HG03097 (cell line): ENCODE results near the gene OR12D2.
"Not testable (repeated sequence)": the region's sequence is repeated elsewhere in the genome, so short reads cannot be mapped to it uniquely, and the experiment has no call there.

Source experiments
- ATAC-seq: cut with Tn5 transposase; IDR thresholded peaks from one replicate; pipeline ENCODE4 v1.9.1; 2021; ENCODE audit not compliant: unreplicated experiment, low FRiP score

Gene OR12D2, protein sequence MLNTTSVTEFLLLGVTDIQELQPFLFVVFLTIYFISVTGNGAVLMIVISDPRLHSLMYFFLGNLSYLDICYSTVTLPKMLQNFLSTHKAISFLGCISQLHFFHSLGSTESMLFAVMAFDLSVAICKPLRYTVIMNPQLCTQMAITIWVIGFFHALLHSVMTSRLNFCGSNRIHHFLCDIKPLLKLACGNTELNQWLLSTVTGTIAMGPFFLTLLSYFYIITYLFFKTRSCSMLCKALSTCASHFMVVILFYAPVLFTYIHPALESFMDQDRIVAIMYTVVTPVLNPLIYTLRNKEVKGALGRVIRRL

DNA sequence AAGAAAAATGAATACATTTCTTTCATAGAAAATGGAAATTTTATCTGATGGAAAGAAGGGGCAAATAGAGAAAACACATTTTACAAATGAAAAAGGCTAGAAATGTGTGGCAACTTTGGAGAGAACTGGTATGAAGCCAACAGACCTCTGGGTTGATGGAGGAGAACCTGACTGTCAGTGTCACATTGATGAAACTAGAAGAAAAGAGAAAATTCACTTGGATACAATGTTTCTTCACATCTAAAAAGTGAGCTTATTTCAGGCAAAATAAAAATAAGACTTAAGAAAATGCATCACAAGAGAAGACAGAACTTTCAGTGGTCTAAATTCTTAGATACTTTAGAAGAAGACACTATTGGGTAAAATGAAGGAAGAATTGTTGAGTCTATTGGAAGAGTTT, at the start of gene OR12D2:
OR12D2 (plus strand) TSS at position 301 of the 400 bp plus-strand sequence. CDS start 1,069 bp downstream, outside the sequence.
- ATAC-seq: no peak

DNA sequence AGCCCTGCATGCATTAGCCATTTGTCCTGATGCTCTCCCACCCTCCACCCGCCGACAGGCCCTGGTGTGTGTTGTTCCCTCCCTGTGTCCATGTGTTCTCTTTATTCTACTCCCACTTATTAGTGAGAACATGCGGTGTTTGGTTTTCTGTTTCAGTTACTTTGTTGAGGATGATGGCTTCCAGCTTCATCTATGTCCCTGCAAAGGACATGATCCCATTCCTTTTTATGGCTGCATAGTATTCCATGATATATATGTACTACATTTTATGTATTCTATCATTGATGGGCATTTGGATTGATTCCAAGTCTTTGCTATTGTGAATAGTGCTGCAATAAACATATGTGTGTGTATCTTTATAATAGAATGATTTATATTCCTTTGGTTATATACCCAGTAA, 46.1 kb upstream of the OR12D2 start:
- not testable (repeated sequence) for ATAC-seq

DNA sequence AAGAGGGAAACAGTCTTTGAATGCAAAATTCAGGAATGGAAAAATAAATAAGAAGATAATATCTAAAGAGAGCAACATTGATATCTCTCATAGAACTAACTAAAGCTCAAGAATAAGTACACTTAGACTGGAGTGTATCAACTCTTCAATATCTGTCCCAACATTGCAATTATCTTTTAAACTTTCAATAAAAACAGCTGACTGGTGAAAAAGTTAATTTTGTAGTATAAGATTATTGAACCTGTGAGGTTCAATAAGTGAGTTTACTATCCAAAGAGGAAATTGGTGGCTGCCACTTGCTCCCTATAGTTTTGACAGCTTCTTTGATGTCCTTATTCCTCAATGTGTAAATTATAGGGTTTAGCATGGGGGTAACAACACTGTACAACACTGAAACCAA, 40.5 kb upstream of the OR12D2 start:
- ATAC-seq: no peak

DNA sequence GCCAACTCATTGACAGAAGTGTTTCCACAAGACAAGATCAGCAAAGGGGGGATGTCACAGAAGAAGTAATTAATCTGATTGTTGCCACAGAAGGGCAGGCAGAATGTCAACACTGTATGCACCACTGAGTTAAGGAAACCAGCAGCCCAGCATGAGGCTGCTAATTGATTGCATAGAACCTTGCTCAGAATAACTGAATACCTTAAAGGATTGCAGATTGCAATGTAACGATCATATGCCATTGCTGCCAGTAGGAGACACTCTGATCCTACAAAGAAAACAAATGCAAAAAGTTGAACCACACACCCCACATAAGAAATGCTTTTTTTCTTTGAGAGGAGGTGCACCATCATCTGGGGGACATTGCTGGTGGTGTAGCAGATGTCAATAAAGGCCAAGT, 39.8 kb upstream of the OR12D2 start:
- no peak for ATAC-seq

DNA sequence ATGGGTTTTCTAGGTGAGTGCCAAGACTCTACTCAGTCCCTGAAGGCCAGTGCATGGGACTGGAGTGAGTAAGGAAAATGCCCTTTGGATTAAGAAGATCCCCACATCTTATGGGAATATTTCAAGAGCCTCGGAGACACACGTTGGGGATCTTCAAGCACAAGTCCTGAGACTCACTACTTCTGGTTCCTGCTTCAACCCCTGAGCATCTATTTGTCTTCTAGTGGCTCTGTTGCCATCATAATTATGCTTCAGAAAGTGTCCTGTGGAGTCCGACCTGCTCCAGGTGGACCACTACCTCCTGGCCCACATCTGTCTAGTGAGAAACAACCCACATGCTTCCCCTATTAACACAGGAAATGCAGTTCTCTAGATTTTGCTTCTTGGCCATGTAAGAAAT, 26.7 kb upstream of the OR12D2 start, which contains the start of gene OR5V1:
OR5V1 (minus strand) TSS at position 101 of the 400 bp plus-strand sequence. CDS start 12,670 bp downstream, outside the sequence.
- no peak for ATAC-seq

DNA sequence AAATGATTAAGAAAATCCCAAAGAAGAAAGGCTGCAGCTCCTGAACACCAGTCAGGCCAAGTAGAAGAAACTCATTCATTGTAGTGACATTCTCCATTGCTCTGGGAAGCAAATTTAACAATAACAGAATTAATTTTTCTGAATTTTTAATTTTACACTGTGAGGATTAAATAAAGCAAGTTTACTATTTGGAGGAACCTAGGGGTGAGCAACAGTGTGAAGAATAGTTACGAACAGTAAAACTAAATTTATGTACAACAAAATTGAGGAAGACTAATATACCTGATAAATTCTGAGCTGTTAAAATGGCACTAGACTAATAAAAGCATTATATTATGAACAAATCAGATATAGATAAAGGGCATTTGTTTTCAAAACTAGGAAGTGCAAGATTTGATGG, 20.2 kb upstream of the OR12D2 start, which contains the start of gene OR12D3:
OR12D3 (minus strand) TSS at position 101 of the 400 bp plus-strand sequence; CDS start at position 97, 4 bp downstream.
- ATAC-seq: no peak

DNA sequence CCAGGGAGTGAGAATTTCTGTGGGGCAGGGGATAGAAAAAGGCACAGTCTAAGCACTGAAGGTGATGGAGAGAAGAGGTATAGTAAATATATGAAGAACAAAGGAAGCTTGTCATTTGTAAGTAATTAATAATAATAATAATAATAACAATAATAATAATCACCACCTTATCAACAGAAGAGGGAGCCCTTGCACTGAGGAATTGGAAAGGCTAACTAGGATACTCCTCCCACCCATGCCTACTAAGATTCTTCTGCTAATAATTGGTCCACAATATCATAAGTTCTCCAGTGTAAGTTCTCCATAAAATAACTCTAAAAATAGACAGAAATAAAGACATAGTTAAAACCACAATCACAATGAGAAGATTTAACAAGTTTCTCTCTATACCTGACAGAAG, 19.4 kb upstream of the OR12D2 start:
- no peak for ATAC-seq

DNA sequence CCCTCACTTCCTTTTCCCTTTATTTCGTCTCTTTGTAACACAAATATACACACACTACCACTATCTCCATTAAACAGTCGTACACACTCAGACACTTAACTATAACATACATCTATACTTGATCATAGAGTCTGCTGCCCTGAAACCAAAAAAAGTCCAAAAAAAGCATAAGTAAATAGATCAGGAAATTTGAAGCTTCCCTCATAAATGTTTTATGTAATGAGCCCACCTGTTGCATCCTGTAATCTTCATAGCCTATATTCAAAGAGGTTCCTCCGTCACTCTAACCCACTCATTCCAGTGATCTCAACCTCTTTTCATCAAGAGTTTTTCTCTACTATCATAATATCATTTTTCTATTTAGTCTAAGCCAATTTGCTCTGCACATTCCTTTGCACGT, 6.9 kb upstream of the OR12D2 start:
- ATAC-seq: no peak

DNA sequence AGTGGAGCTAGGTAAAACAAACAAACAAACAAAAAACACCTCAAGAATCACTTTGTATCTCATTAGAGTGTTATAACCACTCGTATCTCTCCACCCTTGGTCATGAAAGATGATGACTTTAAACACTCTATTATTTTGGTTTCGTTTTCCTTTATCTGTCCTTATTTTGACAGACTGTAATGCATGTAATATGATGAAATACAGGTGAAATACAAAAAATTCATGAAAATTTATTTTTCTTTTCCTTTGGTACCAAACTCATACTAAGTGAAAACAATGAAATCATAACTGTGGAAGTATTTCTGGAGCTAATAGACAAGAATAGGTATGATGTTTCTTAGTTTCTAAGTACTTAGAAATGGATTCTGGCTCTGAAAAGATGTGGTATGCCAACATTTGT, 4.1 kb downstream of the OR12D2 start:
- ATAC-seq: no peak

DNA sequence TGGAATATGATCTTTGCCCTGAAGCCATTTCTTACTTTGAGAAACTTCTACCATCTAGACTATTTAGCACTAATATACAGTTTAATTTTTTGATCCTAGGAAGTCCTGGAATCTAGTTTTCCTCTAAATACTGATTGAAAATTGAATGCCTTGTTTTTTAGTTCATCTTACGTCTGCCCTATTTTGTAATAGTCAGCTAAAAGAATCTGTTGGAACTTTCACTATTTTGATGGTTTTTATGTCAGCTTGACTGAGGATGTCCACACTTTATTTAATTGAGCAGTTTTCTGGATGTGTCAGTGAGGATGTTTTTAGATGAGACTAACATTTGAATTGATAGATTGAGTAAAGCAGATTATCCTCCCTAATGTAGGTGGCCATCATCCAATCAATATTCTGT, 8.4 kb downstream of the OR12D2 start:
- no peak for ATAC-seq

DNA sequence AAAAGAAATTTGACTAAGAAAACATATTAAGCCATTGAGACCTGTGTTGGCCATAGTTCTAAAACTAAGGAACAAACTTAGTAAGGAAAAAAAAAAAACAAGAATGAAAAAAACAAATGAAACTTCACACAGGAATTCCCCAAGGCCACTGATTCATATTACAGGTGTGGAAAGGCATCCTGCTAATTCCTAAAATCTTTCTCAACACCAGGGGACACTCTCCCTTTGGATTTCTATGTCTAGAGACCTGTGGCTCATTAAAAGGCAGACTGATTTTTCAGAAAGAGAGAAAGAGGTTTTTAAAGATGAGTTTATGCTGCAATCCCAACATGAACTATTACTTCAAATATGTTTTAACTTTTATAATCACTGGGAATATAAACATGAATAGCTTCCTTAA, 19.2 kb downstream of the OR12D2 start, which contains the start of gene OR12D1:
OR12D1 (plus strand) TSS at position 341 of the 400 bp plus-strand sequence.
- ATAC-seq: no peak

DNA sequence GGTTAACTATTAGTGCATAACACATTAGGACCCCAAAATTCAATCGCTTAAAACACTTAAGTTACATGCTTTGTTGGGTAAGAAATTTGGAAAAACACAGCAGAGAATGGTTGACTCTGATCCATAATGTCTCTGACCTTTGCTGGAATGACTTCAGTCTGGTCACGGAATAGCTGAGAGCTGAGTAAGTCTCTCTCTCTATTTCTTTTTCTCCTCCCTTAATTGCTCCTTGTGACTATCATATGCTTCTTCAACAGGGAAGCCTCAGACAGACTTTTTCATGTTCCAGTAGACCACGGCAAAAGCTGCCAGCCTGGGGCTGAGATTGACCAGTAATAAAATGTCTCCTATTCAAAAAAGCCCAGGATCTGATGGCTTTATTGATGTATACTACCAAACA, 24.1 kb downstream of the OR12D2 start:
- ATAC-seq: no peak

DNA sequence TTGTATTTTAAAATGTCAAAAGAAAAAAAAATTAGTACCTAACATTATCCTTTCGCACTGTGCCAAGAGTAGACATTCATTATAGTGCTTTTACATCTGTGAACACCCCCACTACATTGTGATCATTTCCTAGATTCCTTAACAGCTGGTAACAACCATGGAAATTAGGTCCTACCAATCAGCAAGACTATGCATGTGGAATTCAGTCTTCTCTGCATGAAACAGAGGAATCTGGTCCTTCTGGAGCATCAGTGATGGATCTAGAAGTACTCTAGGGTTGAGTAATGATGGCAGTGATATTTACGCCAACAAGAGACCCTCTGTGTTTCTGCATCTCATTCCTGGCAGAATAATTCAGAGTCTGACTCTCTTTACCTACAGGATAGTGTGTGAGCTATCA, 28.7 kb downstream of the OR12D2 start:
- ATAC-seq: no peak

DNA sequence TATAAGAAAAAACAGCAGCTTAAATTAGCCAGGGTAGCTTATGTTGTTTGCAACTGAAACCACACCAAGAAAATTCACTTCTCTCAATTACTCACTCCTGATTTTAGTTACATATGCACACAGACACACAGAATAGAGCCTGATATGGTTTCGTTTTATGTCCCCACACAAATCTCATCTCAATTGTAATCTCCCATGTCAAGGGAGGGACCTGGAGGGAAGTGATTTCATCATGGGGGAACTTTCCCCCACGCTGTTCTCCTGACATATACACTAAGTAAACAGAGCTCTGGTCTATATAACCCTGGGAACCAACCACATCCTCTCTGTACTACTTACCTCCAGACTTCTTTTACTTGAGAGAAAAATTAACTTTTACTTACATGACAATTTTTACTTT, 29.1 kb downstream of the OR12D2 start:
- ATAC-seq: no peak

DNA sequence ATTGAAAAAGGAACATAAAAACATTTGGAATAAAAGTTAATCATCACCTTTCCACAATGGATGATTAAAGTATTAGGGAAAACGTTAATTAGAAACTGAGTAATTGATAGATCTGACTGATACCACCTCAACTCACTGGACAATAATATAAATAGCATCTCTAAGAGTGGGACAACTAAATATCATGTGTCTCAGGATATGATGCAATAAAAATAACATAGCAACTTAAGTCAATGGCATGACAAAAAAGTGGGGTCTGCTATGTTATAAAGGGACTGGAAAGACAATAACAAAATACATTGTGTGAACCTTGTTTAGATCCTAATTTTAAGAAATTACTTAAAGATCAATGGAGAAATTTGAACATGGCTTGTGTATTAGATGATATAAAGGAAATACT, 29.6 kb downstream of the OR12D2 start:
- no peak for ATAC-seq

DNA sequence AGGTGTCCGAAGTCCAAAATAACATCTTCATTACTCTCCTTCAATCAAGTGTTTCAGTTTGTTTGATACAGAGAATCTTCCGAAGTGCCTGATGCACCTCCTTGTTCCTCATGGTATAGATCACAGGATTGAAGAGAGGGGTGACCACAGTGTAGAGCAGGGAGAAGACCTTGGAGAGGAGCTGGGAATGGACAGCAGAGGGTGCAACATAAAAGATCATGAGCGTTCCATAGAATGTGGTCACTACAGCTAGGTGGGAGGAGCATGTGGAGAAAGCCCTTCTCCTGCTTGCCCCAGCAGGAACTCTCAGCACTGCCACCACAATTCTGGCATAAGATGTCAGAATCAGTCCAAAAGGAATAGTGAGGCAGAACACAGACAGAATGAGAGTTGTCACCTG, 31.2 kb downstream of the OR12D2 start:
- no peak for ATAC-seq

DNA sequence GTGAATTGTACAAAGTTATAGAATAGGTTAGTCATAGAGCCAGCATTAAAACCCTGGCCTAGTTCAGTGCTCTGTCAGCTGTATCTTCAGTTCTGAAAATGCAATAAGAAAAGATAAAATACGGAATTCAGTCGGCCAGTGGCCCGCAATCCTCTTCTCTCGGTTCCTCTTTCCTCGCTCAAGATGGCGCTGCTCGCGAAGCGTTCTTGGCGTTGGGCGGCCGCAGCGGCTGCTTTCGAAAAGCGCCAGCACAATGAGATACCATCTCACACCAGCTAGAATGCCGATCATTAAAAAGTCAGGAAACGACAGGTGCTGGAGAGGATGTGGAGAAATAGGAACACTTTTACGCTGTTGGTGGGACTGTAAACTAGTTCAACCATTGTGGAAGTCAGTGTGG, 41.3 kb downstream of the OR12D2 start:
- ATAC-seq: not testable (repeated sequence)

DNA sequence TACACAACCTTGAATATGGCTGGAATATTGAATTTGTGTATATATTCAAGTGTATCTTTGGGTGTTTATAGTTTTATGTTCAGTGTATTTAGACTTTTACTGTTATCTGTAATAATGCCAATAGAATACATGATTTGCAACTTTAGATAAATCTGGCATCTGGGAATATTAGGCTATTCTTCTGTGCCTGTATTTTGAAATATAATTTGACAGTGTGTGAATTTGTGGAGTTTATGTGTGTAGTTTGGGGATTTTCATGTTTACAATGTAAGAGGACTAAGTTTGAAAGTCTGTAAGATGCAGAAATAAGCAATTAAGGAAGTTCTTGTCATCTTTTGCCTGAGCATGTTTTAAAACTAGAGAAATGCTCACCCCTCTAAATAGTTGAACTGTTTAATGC, 43.6 kb downstream of the OR12D2 start, which contains the start of gene OR10C1:
OR10C1 (plus strand) TSS at position 301 of the 400 bp plus-strand sequence. CDS start 710 bp downstream, outside the sequence.
- no peak for ATAC-seq

DNA sequence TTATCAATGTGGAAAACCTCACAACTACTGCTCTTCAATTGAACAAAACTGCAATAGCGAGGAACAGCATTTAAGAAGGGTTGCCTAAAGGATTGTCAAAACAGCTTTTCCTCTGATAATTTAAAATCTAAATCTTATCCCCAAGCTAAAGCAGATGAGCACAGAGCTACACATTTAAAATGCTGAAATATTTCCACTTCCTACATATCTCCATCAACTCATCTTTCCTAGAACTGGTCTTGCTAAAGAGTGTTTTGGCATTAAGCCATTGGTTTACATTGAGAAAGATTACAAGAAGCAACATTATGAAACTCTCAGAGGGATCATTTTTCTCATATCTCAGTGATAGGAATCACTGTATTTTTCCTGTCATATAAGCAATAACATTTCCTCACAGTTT, 47.3 kb downstream of the OR12D2 start:
- no peak for ATAC-seq

DNA sequence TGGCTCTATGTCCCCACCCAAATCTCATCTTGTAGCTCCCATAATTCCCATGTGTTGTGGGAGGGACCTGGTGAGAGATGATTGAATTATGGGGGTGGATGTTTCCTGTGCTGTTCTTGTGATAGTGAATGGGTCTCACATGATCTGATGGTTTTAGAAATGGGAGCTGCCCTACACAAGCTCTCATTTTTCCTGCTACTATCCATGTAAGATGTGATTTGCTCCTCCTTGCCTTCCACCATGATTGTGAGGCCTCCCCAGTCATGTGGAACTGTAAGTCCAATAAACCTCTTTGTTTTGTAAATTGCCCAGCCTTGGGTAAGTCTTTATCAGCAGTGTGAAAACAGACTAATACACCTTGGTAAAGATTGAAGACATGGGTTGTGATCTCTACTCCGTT, 48.6 kb downstream of the OR12D2 start:
- ATAC-seq: not testable (repeated sequence)
